ENCODE results near the gene KLF15.

KLF15 gene

DNA sequence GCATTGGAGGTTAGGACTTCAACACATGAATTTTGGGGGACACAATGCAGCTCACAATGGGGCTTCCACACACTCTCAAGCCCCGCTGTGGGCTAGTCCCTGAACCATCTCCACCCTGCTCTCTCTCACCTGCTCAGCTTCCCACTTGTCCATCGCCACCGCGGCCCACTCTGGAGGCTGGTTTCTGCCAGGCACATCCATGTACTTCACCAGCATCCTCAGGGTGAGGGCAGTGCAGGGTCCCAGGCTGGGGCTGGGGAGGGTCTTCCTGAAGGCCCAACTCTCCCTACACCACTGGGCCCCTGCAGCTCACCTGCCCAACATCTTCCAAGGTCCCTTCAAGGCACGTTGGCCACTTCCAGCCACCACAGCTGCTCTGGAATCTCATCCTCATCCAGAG, 46.4 kb downstream of the KLF15 start:
- Histone ChIP-seq H3K4me3 (ENCODE audit: control insufficient read depth in 1 of 7, extremely low read depth in 1 of 7, insufficient read depth in 4 of 7, low read depth in 2 of 7, low read length in 6 of 7) (no peak overlapping the region), H3K27me3 (replicated peaks in 2 of 5; ENCODE audit: control insufficient read depth in 4 of 5, insufficient read depth in 5 of 5, low read length in 4 of 5) (peaks cover 0 to 4% (median 0%) of the 10 kb centered on the region in 5 experiments), H3K9me3 (ENCODE audit: control extremely low read depth in 1 of 5, control insufficient read depth in 4 of 5, insufficient read depth in 2 of 5, low read depth in 1 of 5, low read length in 4 of 5) (peaks cover 0 to 8% (median 3%) of the 10 kb centered on the region in 5 experiments), H3K27ac (ENCODE audit: insufficient read depth in 1 of 2, low read depth in 1 of 2, low read length in 2 of 2, poor library complexity in 1 of 2, severe bottlenecking in 2 of 2) (no peak overlapping the region), H3K36me3 (ENCODE audit: control insufficient read depth in 4 of 4, insufficient read depth in 4 of 4, low read length in 3 of 4) (no peaks in the 10 kb centered on the region), H3K4me1 (ENCODE audit: control extremely low read depth in 1 of 4, control insufficient read depth in 4 of 4, insufficient read depth in 4 of 4, low read length in 3 of 4) (peaks cover 0 to 9% (median 4%) of the 10 kb centered on the region in 4 experiments)
- 82% methylated on average over 5 of the region's 5 CpGs for WGBS (ENCODE audit: insufficient coverage)
- no peak for DNase-seq
- ChIA-PET CTCF (no interaction called here), POLR2A (no interaction called here)

DNA sequence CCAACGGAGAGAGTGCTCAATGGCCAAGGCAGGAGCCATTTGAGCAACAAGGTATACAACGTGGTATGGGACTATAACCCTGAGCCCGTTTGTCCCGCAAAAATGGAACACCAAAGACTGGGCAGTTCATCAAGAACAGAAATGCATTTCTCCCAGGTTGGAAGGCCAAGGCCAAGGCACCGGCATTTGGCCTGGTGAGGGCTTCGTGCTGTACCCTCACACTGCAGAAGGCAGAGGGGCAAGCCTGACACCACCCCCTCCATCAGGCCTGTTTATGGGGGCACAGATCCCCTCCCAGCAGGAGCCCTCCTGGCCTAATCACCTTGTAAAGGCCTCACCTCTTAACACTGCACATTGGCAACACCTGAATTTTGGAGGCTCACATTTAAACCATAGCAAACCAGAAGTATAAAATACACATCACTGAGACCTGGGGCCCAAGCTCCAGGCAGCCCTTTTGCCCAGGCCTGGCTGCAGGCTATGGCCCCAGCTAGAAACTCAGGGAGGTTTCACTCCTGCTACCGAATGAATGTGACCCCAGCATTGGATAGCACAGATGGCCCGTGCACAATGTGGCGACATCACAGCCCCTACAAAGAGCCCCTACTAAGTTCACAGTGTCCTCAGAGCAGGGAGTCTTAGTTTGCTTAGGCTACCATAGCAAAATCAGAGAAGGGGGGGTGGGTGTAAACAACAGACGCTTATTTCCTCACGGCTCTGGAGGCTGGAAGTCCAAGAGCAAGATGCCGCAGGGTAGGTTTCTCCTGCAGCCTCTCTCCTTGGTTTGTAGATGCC, 47.1 kb downstream of the KLF15 start:
- H3K27me3 ChIP-seq (replicated peaks in 2 of 5; ENCODE audit: control insufficient read depth in 4 of 5, insufficient read depth in 5 of 5, low read length in 4 of 5): peaks cover 0 to 4% (median 0%) of the 10 kb centered on the region in 5 experiments
- peaks cover 0 to 9% (median 3%) of the 10 kb centered on the region in 5 experiments for H3K9me3 ChIP-seq (ENCODE audit: control extremely low read depth in 1 of 5, control insufficient read depth in 4 of 5, insufficient read depth in 2 of 5, low read depth in 1 of 5, low read length in 4 of 5)
- ChIA-PET CTCF (no interaction called here), POLR2A (no interaction called here)
- no peak overlapping the region for H3K27ac ChIP-seq (ENCODE audit: insufficient read depth in 1 of 2, low read depth in 1 of 2, low read length in 2 of 2, poor library complexity in 1 of 2, severe bottlenecking in 2 of 2)
- H3K4me3 ChIP-seq (ENCODE audit: control insufficient read depth in 1 of 7, extremely low read depth in 1 of 7, insufficient read depth in 4 of 7, low read depth in 2 of 7, low read length in 6 of 7): no peak overlapping the region
- no peaks in the 10 kb centered on the region for H3K36me3 ChIP-seq (ENCODE audit: control insufficient read depth in 4 of 4, insufficient read depth in 4 of 4, low read length in 3 of 4)
- no peak for DNase-seq
- peaks cover 0 to 9% (median 4%) of the 10 kb centered on the region in 4 experiments for H3K4me1 ChIP-seq (ENCODE audit: control extremely low read depth in 1 of 4, control insufficient read depth in 4 of 4, insufficient read depth in 4 of 4, low read length in 3 of 4)
- 87% methylated on average over 12 of the region's 12 CpGs for WGBS (ENCODE audit: insufficient coverage)

DNA sequence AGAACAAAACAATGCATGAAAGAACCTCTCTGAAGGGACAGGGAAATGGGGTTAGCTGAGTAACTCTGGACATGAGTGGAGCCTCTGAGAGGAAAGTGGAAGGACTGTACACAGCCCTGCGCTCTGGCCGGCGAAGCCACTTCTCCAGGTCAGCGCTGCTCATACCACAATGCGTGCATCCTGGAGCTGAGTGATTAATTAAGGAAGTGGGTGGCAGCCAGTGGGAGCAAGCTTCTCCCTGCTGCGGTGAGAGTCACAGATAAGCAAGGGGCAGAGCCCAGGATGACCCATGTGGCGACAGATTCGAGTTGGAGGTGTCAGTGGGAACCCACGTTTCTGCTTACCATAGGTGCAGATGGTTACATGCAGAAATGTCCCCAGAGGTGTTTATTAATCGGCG, 48.0 kb downstream of the KLF15 start:
- Histone ChIP-seq H3K27ac (ENCODE audit: insufficient read depth in 1 of 2, low read depth in 1 of 2, low read length in 2 of 2, poor library complexity in 1 of 2, severe bottlenecking in 2 of 2) (no peak overlapping the region), H3K4me3 (ENCODE audit: control insufficient read depth in 1 of 7, extremely low read depth in 1 of 7, insufficient read depth in 4 of 7, low read depth in 2 of 7, low read length in 6 of 7) (no peak overlapping the region), H3K36me3 (ENCODE audit: control insufficient read depth in 4 of 4, insufficient read depth in 4 of 4, low read length in 3 of 4) (no peaks in the 10 kb centered on the region), H3K4me1 (ENCODE audit: control extremely low read depth in 1 of 4, control insufficient read depth in 4 of 4, insufficient read depth in 4 of 4, low read length in 3 of 4) (peaks cover 0 to 9% (median 4%) of the 10 kb centered on the region in 4 experiments), H3K27me3 (replicated peaks in 2 of 5; ENCODE audit: control insufficient read depth in 4 of 5, insufficient read depth in 5 of 5, low read length in 4 of 5) (peaks cover 0 to 4% (median 0%) of the 10 kb centered on the region in 5 experiments), H3K9me3 (ENCODE audit: control extremely low read depth in 1 of 5, control insufficient read depth in 4 of 5, insufficient read depth in 2 of 5, low read depth in 1 of 5, low read length in 4 of 5) (peaks cover 0 to 14% (median 5%) of the 10 kb centered on the region in 5 experiments)
- 21% methylated on average over 10 of the region's 11 CpGs for WGBS (ENCODE audit: insufficient coverage)
- DNase-seq: peak; percentile 35 to 73 (median 59)
- ChIA-PET CTCF (no interaction called here), POLR2A (no interaction called here)

DNA sequence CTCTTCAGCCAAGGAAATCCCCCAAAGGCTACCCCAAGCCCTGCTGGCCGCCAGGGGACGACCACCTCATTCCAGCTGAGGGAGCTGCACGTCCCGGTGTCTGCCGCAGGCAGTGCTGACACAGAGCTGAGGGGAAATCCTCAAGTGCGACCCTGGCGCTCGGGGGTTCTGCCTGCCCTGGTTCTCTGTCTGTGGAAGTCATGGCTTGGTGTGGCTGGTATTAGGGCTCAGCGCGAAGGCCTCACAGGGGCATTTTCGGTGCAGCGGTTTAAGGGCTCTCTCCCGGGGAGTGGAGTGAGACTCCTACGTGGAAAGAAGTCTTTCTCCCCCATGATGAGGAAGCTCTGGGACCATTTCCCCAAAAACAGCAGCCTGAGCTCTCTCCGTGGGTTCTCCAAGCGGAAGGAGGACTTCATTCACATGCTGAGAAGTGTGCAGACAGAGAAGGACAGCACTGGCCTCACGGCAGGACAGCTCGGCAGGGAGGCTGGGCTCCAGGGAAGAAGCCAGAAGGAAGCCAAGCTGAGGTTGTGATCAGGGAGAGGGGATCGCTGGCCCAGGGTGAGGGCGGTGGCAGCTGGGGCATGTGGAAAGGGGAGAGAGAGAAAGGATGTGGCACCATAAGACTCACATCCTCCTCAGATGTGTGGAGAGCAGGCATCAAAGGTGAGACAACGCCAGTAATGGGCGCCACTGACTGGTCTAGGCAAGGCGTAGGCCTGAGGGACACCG, 48.6 kb downstream of the KLF15 start:
- H3K4me3 ChIP-seq (ENCODE audit: control insufficient read depth in 1 of 7, extremely low read depth in 1 of 7, insufficient read depth in 4 of 7, low read depth in 2 of 7, low read length in 6 of 7): no peak overlapping the region
- ChIA-PET CTCF (no interaction called here), POLR2A (no interaction called here)
- peaks cover 0 to 4% (median 0%) of the 10 kb centered on the region in 5 experiments for H3K27me3 ChIP-seq (replicated peaks in 2 of 5; ENCODE audit: control insufficient read depth in 4 of 5, insufficient read depth in 5 of 5, low read length in 4 of 5)
- peaks cover 0 to 17% (median 6%) of the 10 kb centered on the region in 5 experiments for H3K9me3 ChIP-seq (ENCODE audit: control extremely low read depth in 1 of 5, control insufficient read depth in 4 of 5, insufficient read depth in 2 of 5, low read depth in 1 of 5, low read length in 4 of 5)
- WGBS (ENCODE audit: insufficient coverage): 97% methylated on average over 19 of the region's 24 CpGs
- no peaks in the 10 kb centered on the region for H3K36me3 ChIP-seq (ENCODE audit: control insufficient read depth in 4 of 4, insufficient read depth in 4 of 4, low read length in 3 of 4)
- DNase-seq: no peak
- no peak overlapping the region for H3K27ac ChIP-seq (ENCODE audit: insufficient read depth in 1 of 2, low read depth in 1 of 2, low read length in 2 of 2, poor library complexity in 1 of 2, severe bottlenecking in 2 of 2)
- peaks cover 0 to 9% (median 4%) of the 10 kb centered on the region in 4 experiments for H3K4me1 ChIP-seq (ENCODE audit: control extremely low read depth in 1 of 4, control insufficient read depth in 4 of 4, insufficient read depth in 4 of 4, low read length in 3 of 4)

DNA sequence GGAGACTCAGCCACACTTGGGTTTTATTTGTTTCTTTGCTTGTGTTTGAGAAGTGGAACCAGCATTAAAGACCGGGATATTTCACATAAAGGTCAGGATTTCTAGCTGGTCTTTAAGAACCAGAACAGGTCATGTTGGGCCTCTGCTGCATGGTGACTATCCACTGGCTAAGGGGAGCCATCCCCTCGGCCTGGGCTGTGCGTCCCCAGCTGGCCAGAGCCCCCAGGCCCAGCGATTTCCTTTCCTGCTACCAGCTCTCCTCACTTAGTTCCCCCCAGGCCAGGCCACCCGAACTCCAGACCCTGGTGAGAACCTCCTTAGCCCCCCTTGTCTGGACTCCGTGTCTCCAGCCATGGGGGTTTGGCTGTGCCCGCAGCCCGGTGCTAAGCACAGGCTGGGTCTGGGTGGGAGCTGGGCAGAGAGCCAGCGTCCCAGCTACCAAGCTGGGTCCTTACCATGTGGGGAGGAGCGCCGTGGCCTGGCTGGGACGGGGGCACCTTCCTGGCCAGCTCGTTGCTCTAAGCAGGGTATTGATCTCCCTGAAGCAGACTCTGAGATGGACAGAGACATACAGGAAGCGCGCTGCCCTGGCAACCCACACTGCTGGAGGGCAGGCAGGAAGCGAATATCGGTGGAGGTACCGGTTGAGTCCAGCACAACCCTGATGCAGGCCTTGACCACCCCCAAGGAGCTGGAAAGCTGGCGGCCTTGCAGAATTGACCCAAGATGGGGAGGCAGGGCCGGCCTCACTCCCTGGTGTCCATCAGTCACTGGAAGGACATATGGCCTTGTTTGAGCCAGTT, 49.4 kb downstream of the KLF15 start:
- H3K9me3 ChIP-seq (ENCODE audit: control extremely low read depth in 1 of 5, control insufficient read depth in 4 of 5, insufficient read depth in 2 of 5, low read depth in 1 of 5, low read length in 4 of 5): peaks cover 0 to 21% (median 6%) of the 10 kb centered on the region in 5 experiments
- ChIA-PET POLR2A (no interaction called here), CTCF (no interaction called here)
- DNase-seq: no peak
- no peaks in the 10 kb centered on the region for H3K36me3 ChIP-seq (ENCODE audit: control insufficient read depth in 4 of 4, insufficient read depth in 4 of 4, low read length in 3 of 4)
- no peak overlapping the region for H3K4me3 ChIP-seq (ENCODE audit: control insufficient read depth in 1 of 7, extremely low read depth in 1 of 7, insufficient read depth in 4 of 7, low read depth in 2 of 7, low read length in 6 of 7)
- peaks cover 0 to 4% (median 0%) of the 10 kb centered on the region in 5 experiments for H3K27me3 ChIP-seq (replicated peaks in 2 of 5; ENCODE audit: control insufficient read depth in 4 of 5, insufficient read depth in 5 of 5, low read length in 4 of 5)
- H3K27ac ChIP-seq (ENCODE audit: insufficient read depth in 1 of 2, low read depth in 1 of 2, low read length in 2 of 2, poor library complexity in 1 of 2, severe bottlenecking in 2 of 2): no peak overlapping the region
- 97% methylated on average over 20 of the region's 20 CpGs for WGBS (ENCODE audit: insufficient coverage)
- peaks cover 0 to 9% (median 4%) of the 10 kb centered on the region in 4 experiments for H3K4me1 ChIP-seq (ENCODE audit: control extremely low read depth in 1 of 4, control insufficient read depth in 4 of 4, insufficient read depth in 4 of 4, low read length in 3 of 4)

DNA sequence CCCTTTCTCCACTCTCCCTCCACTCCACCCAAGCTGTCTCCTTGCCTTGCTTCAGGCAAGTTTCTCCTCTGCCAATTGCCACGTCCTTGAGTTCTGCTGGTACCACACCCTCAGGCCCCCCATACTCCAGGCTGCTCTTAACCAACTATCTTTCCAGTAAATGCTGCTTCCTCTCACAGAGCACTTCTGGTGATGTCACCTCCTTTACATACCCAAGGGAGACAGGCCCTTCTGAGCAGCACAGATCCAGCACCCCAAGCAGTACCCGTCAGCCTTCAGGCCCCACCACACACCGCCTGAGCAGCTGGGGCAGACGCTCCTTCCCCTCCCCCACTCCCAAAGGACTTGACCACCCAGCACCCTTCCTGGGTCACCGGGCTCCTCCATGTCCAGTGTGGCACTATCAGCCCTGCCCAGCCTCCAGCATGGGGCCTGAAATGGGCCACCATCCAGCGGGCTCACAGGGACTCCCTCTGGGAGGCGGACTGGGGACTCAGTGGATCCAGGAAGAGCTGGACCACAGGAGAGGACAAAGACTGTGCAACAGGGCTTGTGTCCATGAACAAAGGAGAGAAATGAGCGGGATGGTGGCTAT, 50.2 kb downstream of the KLF15 start:
- Histone ChIP-seq H3K4me3 (ENCODE audit: control insufficient read depth in 1 of 7, extremely low read depth in 1 of 7, insufficient read depth in 4 of 7, low read depth in 2 of 7, low read length in 6 of 7) (no peak overlapping the region), H3K27ac (ENCODE audit: insufficient read depth in 1 of 2, low read depth in 1 of 2, low read length in 2 of 2, poor library complexity in 1 of 2, severe bottlenecking in 2 of 2) (no peak overlapping the region), H3K9me3 (ENCODE audit: control extremely low read depth in 1 of 5, control insufficient read depth in 4 of 5, insufficient read depth in 2 of 5, low read depth in 1 of 5, low read length in 4 of 5) (peaks cover 0 to 21% (median 6%) of the 10 kb centered on the region in 5 experiments), H3K27me3 (replicated peaks in 2 of 5; ENCODE audit: control insufficient read depth in 4 of 5, insufficient read depth in 5 of 5, low read length in 4 of 5) (peaks cover 0 to 4% (median 0%) of the 10 kb centered on the region in 5 experiments), H3K4me1 (ENCODE audit: control extremely low read depth in 1 of 4, control insufficient read depth in 4 of 4, insufficient read depth in 4 of 4, low read length in 3 of 4) (peaks cover 0 to 9% (median 4%) of the 10 kb centered on the region in 4 experiments), H3K36me3 (ENCODE audit: control insufficient read depth in 4 of 4, insufficient read depth in 4 of 4, low read length in 3 of 4) (no peaks in the 10 kb centered on the region)
- POLR2A ChIA-PET: no interaction called here
- CTCF ChIA-PET: no interaction called here
- DNase-seq: no peak
- 92% methylated on average over 6 of the region's 8 CpGs for WGBS (ENCODE audit: insufficient coverage)

Data from common myeloid progenitor, CD34-positive (primary cell).